Amniotic epithelial cell (primary cell): Measurements from ENCODE around the gene LY6G6D.

Source experiments
- DNase-seq: peaks from one replicate; pipeline ENCODE4 v3.0.0-alpha.2; 2010; ENCODE audit warnings: low read depth

LY6G6D gene

GRCh38 chr6:31720196-31720770 is 5.1 kb downstream of the LY6G6D start:
- no peak for DNase-seq

GRCh38 chr6:31721351-31722020 is 6.3 kb downstream of the LY6G6D start, which contains the start of gene LY6G6C:
LY6G6C (minus strand) TSS chr6:31721746; CDS start chr6:31721679, 67 bp downstream.
- no peak for DNase-seq

- DNase-seq, result no peak
These were observed 7.0 kb downstream of the LY6G6D start for GRCh38 chr6:31722173-31722572.

GRCh38 chr6:31723245-31723979 is 8.3 kb downstream of the LY6G6D start, which contains the start of gene MPIG6B:
MPIG6B (plus strand) TSS chr6:31723373; CDS start chr6:31723384, 11 bp downstream.
- DNase-seq, result no peak

- DNase-seq, result no peak
These were observed 9.0 kb downstream of the LY6G6D start for GRCh38 chr6:31723980-31724691.

GRCh38 chr6:31725502-31726350 is 10.6 kb downstream of the LY6G6D start:
- DNase-seq, result peak; percentile 90

- DNase-seq, result no peak
These were observed 12.0 kb downstream of the LY6G6D start for GRCh38 chr6:31727034-31727716.

- DNase-seq, result no peak
These were observed 12.8 kb downstream of the LY6G6D start for GRCh38 chr6:31727717-31728671.

GRCh38 chr6:31728767-31729514 is 13.8 kb downstream of the LY6G6D start, which contains the start of gene DDAH2:
DDAH2 (minus strand) TSS chr6:31729299; CDS start chr6:31729161, 138 bp downstream.
- no peak for DNase-seq

- peak; percentile 81 for DNase-seq
These were observed 14.4 kb downstream of the LY6G6D start for GRCh38 chr6:31729515-31729978.

- DNase-seq, result peak; percentile 67
These were observed 15.0 kb downstream of the LY6G6D start for GRCh38 chr6:31729979-31730630.

GRCh38 chr6:31730631-31731086 is 15.5 kb downstream of the LY6G6D start:
- DNase-seq, result no peak

- no peak for DNase-seq
These were observed 16.9 kb downstream of the LY6G6D start for GRCh38 chr6:31732029-31732428.

GRCh38 chr6:31733734-31734133 is 18.6 kb downstream of the LY6G6D start:
- no peak for DNase-seq

GRCh38 chr6:31734247-31734820 is 19.2 kb downstream of the LY6G6D start:
- no peak for DNase-seq

- peak; percentile 69 for DNase-seq
These were observed 19.8 kb downstream of the LY6G6D start for GRCh38 chr6:31734821-31735406.
